K562 (cell line): ENCODE data around the gene DLL4. TPM values are rescaled to one million over a fixed set of nuclear protein-coding genes. Genes with fewer than 3 reads are reported as not detected.

Source experiments
- BRD4 ChIP-seq: fragments of 200-600 bp; sonication (generic); IDR thresholded peaks from 2 replicates; pipeline ENCODE4 v1.6.1; 2017; ENCODE audit warnings: inconsistent platforms
- EZH2 ChIP-seq: IDR thresholded peaks from 2 replicates; pipeline ENCODE4 v1.6.1; 2012; ENCODE audit warnings: low read depth, mild to moderate bottlenecking, inconsistent platforms, low read length, borderline replicate concordance
- FOXA1 ChIP-seq: fragments of 450-650 bp; IDR thresholded peaks from 2 replicates; pipeline ENCODE4 v1.6.1; 2016; ENCODE audit warnings: mild to moderate bottlenecking, borderline replicate concordance
- GTF2E2 ChIP-seq: fragments of 200-800 bp; sonication (Bioruptor generic); IDR thresholded peaks from 2 replicates; pipeline ENCODE4 v1.6.1; 2016; ENCODE audit warnings: missing genetic modification characterization, missing compliant biosample characterization
- NR3C1 ChIP-seq: sonication (generic); formaldehyde crosslinking; IDR thresholded peaks from 2 replicates; pipeline ENCODE4 v1.8.1; 2022; ENCODE audit warnings: missing genetic modification reagents
- RERE ChIP-seq: sonication (generic); formaldehyde crosslinking; IDR thresholded peaks from 2 replicates; pipeline ENCODE4 v1.8.0; 2023; ENCODE audit warnings: missing genetic modification reagents, mild to moderate bottlenecking, borderline replicate concordance
- REST ChIP-seq, 2 experiments: fragments of 450-650 bp; formaldehyde crosslinking in 1 of 2; IDR thresholded peaks; 2 replicates each; pipeline versions ENCODE4 v1.4.0 to v1.6.1; 2014 to 2020; ENCODE audit warnings: mild to moderate bottlenecking in 2 of 2, borderline replicate concordance in 1 of 2, low read depth in 1 of 2
- U2AF2 ChIP-seq: fragments of 200-400 bp; formaldehyde crosslinking; optimal IDR thresholded peaks from 2 replicates; pipeline ENCODE3; 2017; ENCODE audit warnings: low read depth, mild to moderate bottlenecking, low read length
- ZFP30 ChIP-seq: fragments of 250-450 bp; sonication (Bioruptor Pico); IDR thresholded peaks from 2 replicates; pipeline ENCODE4 v1.8.0; 2022; ENCODE audit warnings: moderate library complexity, mild to moderate bottlenecking, inconsistent platforms, borderline replicate concordance
- ZFP36 ChIP-seq: fragments of 150-350 bp; IDR thresholded peaks from 2 replicates; pipeline ENCODE4 v1.6.1; 2018; ENCODE audit warnings: low read length, low read depth; ENCODE audit not compliant: partially characterized antibody
- ZNF146 ChIP-seq: IDR thresholded peaks from one replicate; pipeline ENCODE4 v1.6.1; 2018; ENCODE audit warnings: missing compliant biosample characterization; ENCODE audit not compliant: unreplicated experiment
- ZNF23 ChIP-seq: fragments of 250-450 bp; sonication (Bioruptor Pico); IDR thresholded peaks from 2 replicates; pipeline ENCODE4 v1.4.0; 2020; ENCODE audit warnings: mild to moderate bottlenecking
- polyA plus RNA-seq, 8 experiments: library from polyadenylated mRNA; depleted of rRNA in 4 of 8; stranded (reverse) in 5 of 8; unstranded in 3 of 8; fragments of >200 nt; fragmentation: Nextera tagmentation in 2 of 8; fragmentation: Illumina TruSeq in 1 of 8; extraction: Ambion mirVana in 2 of 8; extraction: Trizol in 1 of 8; gene quantifications; 2 replicates each; pipeline versions ENCODE4 v1.2.1 to v1.2.3, GENCODE V29; 2011 to 2014; ENCODE audit warnings: inconsistent platforms in 1 of 8, missing spikeins in 1 of 8
- total RNA-seq, 7 experiments: library from RNA; depleted of rRNA in 6 of 7; stranded (reverse); fragments of >200 nt in 6 of 7; fragmentation: Illumina TruSeq in 2 of 7; extraction: Trizol in 2 of 7; gene quantifications; 2 replicates each; pipeline versions ENCODE4 v1.2.1 to v1.2.3, GENCODE V29; 2011 to 2021; ENCODE audit warnings: low replicate concordance in 1 of 7

The DLL4 gene
- total and polyA plus RNA-seq, 9 of the 15 experiments (the other 6 are each of a cell fraction or from before 2014, with no cell fraction given) = 0.04 to 1.1 (median 0.41) TPM; not detected in 1

- TF ChIP-seq RERE (CRISPR knock-in tag) (no peak), ZFP30 (no peak), ZNF23 (CRISPR knock-in tag) (no peak), ZFP36 (no peak), FOXA1 (no peak), U2AF2 (no peak), REST (IDR thresholded peaks at IDR 0.05; ENCODE audit: borderline replicate concordance) (peak; percentile 89), REST (CRISPR knock-in tag; IDR thresholded peaks at IDR 0.05; ENCODE audit: low read depth) (no peak), BRD4 (no peak), NR3C1 (CRISPR knock-in tag) (no peak), GTF2E2 (tag) (no peak), ZNF146 (no peak), EZH2 (no peak)
Measured at GRCh38 chr15:40893733-40894680, 35.1 kb upstream of the DLL4 start, which contains the start of gene VPS18 (continued).
